Peyer's patch (tissue), 4 donors: ENCODE measurements around the gene HES5.

Experiments
- POLR2A ChIP-seq, 2 donors: fragments of 450-650 bp; IDR thresholded peaks; one replicate each; pipeline ENCODE4 v1.5.1; 2017; ENCODE audit warnings: antibody characterized with exemption in 2 of 2, mild to moderate bottlenecking in 2 of 2, moderate library complexity in 2 of 2
- TF ChIP-seq, protein P1 (sequence below), 6 experiments: fragments of 450-650 bp in 4 of 6; fragments of 200-600 bp in 2 of 6; sonication (generic) in 1 of 6; IDR thresholded peaks; one replicate each; pipeline ENCODE4 v1.5.1; 2017 to 2019; ENCODE audit warnings: antibody characterized with exemption in 6 of 6, mild to moderate bottlenecking in 3 of 6, moderate library complexity in 1 of 6

DNA sequence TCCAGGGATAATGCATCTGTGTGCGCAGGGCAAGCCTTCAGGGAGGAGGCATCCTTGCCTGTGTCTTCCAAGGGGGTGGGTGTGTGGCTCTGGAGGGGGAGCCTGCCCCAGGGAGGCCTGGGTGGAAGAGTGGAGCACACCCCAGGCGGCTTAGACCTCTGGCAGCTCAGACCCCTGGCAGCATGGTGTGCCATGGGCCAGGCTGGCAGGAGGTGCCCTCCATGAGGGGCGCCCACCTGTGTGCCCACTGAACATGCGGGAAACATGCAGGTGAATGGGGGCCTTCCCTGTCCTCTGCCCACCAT lies 2.6 kb downstream of the HES5 start:
- TF ChIP-seq POLR2A (IDR thresholded peaks at IDR 0.05) = no peak
- TF ChIP-seq, protein P1, sequence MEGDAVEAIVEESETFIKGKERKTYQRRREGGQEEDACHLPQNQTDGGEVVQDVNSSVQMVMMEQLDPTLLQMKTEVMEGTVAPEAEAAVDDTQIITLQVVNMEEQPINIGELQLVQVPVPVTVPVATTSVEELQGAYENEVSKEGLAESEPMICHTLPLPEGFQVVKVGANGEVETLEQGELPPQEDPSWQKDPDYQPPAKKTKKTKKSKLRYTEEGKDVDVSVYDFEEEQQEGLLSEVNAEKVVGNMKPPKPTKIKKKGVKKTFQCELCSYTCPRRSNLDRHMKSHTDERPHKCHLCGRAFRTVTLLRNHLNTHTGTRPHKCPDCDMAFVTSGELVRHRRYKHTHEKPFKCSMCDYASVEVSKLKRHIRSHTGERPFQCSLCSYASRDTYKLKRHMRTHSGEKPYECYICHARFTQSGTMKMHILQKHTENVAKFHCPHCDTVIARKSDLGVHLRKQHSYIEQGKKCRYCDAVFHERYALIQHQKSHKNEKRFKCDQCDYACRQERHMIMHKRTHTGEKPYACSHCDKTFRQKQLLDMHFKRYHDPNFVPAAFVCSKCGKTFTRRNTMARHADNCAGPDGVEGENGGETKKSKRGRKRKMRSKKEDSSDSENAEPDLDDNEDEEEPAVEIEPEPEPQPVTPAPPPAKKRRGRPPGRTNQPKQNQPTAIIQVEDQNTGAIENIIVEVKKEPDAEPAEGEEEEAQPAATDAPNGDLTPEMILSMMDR (IDR thresholded peaks at IDR 0.05) = no peak
